ENCODE measurements around the gene CALML5. TPM values are rescaled to one million over a fixed set of nuclear protein-coding genes. Genes with fewer than 3 reads are reported as not detected.

Gene CALML5
- total and polyA plus RNA-seq, 2 of the 4 experiments (the other 2 are of a cell fraction), result not detected

DNA sequence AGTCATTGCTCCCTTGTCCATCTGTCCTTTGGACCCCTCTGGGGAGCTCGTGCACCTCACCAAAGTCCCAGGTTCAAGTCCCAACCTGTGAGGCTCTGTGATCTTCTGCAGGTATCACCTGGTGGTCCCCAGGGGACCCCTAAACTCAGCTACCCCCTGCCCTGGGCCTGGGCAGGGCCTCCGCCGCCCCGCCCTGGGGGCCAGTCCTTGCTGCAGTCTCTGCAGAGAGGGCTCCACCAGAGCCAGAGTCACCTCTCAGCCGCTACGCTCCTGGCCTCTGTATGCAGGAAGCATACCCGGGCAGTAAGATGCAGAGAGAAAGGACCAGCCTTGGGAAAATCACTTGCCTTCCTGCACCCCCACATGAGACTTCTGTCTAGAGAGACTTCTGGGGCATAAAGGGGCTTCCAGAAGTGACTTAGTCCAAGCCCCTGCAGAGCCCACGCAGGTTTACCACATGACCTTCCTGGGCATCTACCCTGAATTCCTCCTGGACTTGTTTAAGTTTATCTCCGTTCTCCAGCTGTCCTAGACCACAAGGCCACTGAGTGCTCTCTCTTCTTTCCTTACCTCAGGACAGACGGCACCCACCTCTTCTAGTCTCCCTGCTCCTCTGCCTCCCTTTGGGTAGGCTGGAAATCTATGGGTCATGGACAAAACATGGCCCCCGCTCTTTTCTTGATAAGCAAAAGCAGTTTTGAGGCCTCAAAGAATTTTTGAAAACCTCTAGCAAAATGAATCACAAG, 21.2 kb downstream of the CALML5 start:
- no peak overlapping the region for H2BK15ac ChIP-seq (ENCODE audit: low read depth, low read length)
- dilution Hi-C loops (cut with HindIII; ENCODE audit: low sequenced_read_pairs, unreplicated experiment), result no loop called here
- no peak overlapping the region for H2AFZ ChIP-seq (replicated peaks; ENCODE audit: low read length, poor library complexity)
- no peak overlapping the region for H2BK20ac ChIP-seq (ENCODE audit: low read depth, low read length)
- H2BK120ac ChIP-seq (ENCODE audit: low read depth, low read length), result no peak overlapping the region
- no peak overlapping the region for H3K14ac ChIP-seq (replicated peaks; ENCODE audit: low read depth, low read length)
- intact Hi-C loops (cut with micrococcal nuclease), result no loop called here
- H3K4me2 ChIP-seq (ENCODE audit: low read depth, low read length), result no peak overlapping the region
- H3K4me1 ChIP-seq (ENCODE audit: control insufficient read depth, insufficient read depth, low read length), result no peaks in the 10 kb centered on the region; the same call in 1 of the 2 replicates
- H2AK9ac ChIP-seq (replicated peaks; ENCODE audit: low read depth, low read length, poor library complexity), result no peak overlapping the region
- H3K4ac ChIP-seq (ENCODE audit: low read depth, low read length), result no peak overlapping the region
- TF ChIP-seq SMC3 (IDR thresholded peaks at IDR 0.05; ENCODE audit: low read depth, low read length), result no peak
- TF ChIP-seq, protein P1, sequence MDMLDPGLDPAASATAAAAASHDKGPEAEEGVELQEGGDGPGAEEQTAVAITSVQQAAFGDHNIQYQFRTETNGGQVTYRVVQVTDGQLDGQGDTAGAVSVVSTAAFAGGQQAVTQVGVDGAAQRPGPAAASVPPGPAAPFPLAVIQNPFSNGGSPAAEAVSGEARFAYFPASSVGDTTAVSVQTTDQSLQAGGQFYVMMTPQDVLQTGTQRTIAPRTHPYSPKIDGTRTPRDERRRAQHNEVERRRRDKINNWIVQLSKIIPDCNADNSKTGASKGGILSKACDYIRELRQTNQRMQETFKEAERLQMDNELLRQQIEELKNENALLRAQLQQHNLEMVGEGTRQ (IDR thresholded peaks at IDR 0.05; ENCODE audit: low read depth, low read length), result no peak
- TF ChIP-seq, protein P2, sequence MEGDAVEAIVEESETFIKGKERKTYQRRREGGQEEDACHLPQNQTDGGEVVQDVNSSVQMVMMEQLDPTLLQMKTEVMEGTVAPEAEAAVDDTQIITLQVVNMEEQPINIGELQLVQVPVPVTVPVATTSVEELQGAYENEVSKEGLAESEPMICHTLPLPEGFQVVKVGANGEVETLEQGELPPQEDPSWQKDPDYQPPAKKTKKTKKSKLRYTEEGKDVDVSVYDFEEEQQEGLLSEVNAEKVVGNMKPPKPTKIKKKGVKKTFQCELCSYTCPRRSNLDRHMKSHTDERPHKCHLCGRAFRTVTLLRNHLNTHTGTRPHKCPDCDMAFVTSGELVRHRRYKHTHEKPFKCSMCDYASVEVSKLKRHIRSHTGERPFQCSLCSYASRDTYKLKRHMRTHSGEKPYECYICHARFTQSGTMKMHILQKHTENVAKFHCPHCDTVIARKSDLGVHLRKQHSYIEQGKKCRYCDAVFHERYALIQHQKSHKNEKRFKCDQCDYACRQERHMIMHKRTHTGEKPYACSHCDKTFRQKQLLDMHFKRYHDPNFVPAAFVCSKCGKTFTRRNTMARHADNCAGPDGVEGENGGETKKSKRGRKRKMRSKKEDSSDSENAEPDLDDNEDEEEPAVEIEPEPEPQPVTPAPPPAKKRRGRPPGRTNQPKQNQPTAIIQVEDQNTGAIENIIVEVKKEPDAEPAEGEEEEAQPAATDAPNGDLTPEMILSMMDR (conservative IDR thresholded peaks at IDR 0.05; ENCODE audit: low read depth, low read length), result no peak
- no peak for TF ChIP-seq NFE2L2 (IDR thresholded peaks at IDR 0.05; ENCODE audit: low read depth, low read length)
- no peak for TF ChIP-seq RCOR1 (IDR thresholded peaks at IDR 0.05; ENCODE audit: insufficient replicate concordance, low read length)
- no peak for TF ChIP-seq MAFK (IDR thresholded peaks at IDR 0.05; ENCODE audit: low read depth, low read length)
- TF ChIP-seq BHLHE40 (IDR thresholded peaks at IDR 0.05; ENCODE audit: low read depth, low read length), result no peak
- TF ChIP-seq, protein P3, sequence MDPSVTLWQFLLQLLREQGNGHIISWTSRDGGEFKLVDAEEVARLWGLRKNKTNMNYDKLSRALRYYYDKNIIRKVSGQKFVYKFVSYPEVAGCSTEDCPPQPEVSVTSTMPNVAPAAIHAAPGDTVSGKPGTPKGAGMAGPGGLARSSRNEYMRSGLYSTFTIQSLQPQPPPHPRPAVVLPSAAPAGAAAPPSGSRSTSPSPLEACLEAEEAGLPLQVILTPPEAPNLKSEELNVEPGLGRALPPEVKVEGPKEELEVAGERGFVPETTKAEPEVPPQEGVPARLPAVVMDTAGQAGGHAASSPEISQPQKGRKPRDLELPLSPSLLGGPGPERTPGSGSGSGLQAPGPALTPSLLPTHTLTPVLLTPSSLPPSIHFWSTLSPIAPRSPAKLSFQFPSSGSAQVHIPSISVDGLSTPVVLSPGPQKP (IDR thresholded peaks at IDR 0.05; ENCODE audit: borderline replicate concordance, low read depth, low read length), result no peak
- TF ChIP-seq MXI1 (IDR thresholded peaks at IDR 0.05; ENCODE audit: borderline replicate concordance, low read depth, low read length), result no peak
- H3K27ac ChIP-seq (ENCODE audit: insufficient read depth, low read length), result no peak overlapping the region
- no peaks in the 10 kb centered on the region for H3K9me3 ChIP-seq (ENCODE audit: control insufficient read depth, insufficient read depth, low read length)
- no peaks in the 10 kb centered on the region for H3K36me3 ChIP-seq (ENCODE audit: control insufficient read depth, insufficient read depth, low read length)
- H3K79me1 ChIP-seq (ENCODE audit: low read depth in 1 of 2, low read length in 2 of 2), result no peaks in the 10 kb centered on the region
- no peak overlapping the region for H4K8ac ChIP-seq (ENCODE audit: low read depth in 2 of 2, low read length in 2 of 2)
- H3K4me3 ChIP-seq (ENCODE audit: insufficient read depth, low read depth, low read length), result no peak overlapping the region
- DNase-seq, result no peak
- WGBS, 2 experiments (ENCODE audit: extremely low coverage in 2 of 2, insufficient read length in 1 of 2), result 100% methylated on average over 1 of the region's 11 CpGs; no CpG with 5 or more reads in 1 of the 2 experiments
- no peaks in the 10 kb centered on the region for H3K9me1 ChIP-seq (ENCODE audit: insufficient read depth, low read length)
- no peak overlapping the region for H3K9ac ChIP-seq (ENCODE audit: low read depth, low read length)
- H4K5ac ChIP-seq (ENCODE audit: low read depth, low read length), result no peak overlapping the region
- no TSS peak for BruUV-seq (replicated peaks)
- no peak overlapping the region for H3K23ac ChIP-seq (ENCODE audit: low read depth, low read length)
- ChIA-PET CTCF (no interaction called here), POLR2A (ENCODE audit: unreplicated experiment) (no interaction called here)
- H2BK5ac ChIP-seq (ENCODE audit: low read depth, low read length, poor library complexity, severe bottlenecking), result no peak overlapping the region
- in situ Hi-C loops (cut with MboI; ENCODE audit: low sequenced_read_pairs), result no loop called here
- H3K27me3 ChIP-seq (ENCODE audit: control insufficient read depth, insufficient read depth, low read length), result no peaks in the 10 kb centered on the region
- H4K20me1 ChIP-seq (ENCODE audit: insufficient read depth, low read length), result no peaks in the 10 kb centered on the region
- no peak overlapping the region for H3K56ac ChIP-seq (ENCODE audit: extremely low read depth, insufficient read depth, low read length)
- H4K91ac ChIP-seq (ENCODE audit: insufficient read depth, low read depth, low read length), result no peak overlapping the region
- H3K18ac ChIP-seq (ENCODE audit: low read depth, low read length), result no peak overlapping the region; the same call in 1 of the 2 replicates
- H2AK5ac ChIP-seq (ENCODE audit: low read depth, low read length), result no peak overlapping the region; the same call in 1 of the 2 replicates
- ATAC-seq (ENCODE audit: low read depth), result no peak

All from IMR-90 (cell line).